IMR-90 (cell line): ENCODE data around the gene GRK5.
A peak's percentile ranks its signal among the peaks of the same experiment; 100 is the strongest.

Source experiments
- BHLHE40 ChIP-seq: fragments of 150-350 bp; IDR thresholded peaks from 2 replicates; pipeline ENCODE4 v1.6.1; 2016; ENCODE audit warnings: mild to moderate bottlenecking, low read depth, low read length
- CEBPB ChIP-seq: IDR thresholded peaks from 2 replicates; pipeline ENCODE4 v1.6.1; 2012; ENCODE audit warnings: low read depth, low read length, improper control_type of control experiment
- CHD1 ChIP-seq: IDR thresholded peaks from 2 replicates; pipeline ENCODE4 v1.6.1; 2012; ENCODE audit warnings: low read depth, low read length, improper control_type of control experiment
- MXI1 ChIP-seq: IDR thresholded peaks from 2 replicates; pipeline ENCODE4 v1.6.1; 2012; ENCODE audit warnings: low read depth, mild to moderate bottlenecking, low read length, moderate library complexity, borderline replicate concordance
- POLR2A ChIP-seq: IDR thresholded peaks from 2 replicates; pipeline ENCODE4 v1.6.1; 2012; ENCODE audit warnings: mild to moderate bottlenecking, low read depth, low read length
- RAD21 ChIP-seq: IDR thresholded peaks from 2 replicates; pipeline ENCODE4 v1.6.1; 2012; ENCODE audit warnings: low read length, improper control_type of control experiment
- TF ChIP-seq, protein P1 (sequence below): conservative IDR thresholded peaks from 2 replicates; pipeline ENCODE4 v1.5.1; 2012; ENCODE audit warnings: mild to moderate bottlenecking, low read depth, low read length, improper control_type of control experiment

DNA sequence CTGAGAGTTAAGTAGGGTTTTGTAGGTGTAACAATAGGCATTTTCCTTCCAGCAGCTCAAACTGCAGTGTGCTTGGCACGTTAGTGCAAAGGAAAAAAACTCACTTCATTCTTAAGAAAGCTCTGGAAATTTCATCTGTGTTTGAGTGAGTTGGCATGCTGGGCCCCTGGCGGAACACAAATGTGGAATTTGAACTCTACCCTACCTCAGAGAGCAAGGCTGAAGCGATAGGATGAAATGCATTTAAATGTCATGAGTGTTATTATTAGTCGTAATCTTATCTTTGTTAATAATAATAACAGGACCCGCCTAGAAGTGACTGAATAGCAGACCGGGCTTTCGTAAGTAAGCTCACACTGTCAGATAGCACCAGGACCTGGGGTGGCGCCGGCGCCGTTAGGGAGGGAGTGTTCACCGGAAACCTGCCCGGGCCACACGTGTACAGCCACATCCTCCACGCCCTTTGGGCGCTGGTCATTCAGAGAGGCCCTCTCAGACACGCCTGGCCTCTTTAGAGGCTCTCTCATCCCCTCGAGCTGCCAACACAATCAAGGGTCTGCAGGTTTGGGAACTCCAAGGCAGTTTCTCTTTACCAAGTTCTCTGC lies 63.5 kb downstream of the GRK5 start:
- TF ChIP-seq, protein P1, sequence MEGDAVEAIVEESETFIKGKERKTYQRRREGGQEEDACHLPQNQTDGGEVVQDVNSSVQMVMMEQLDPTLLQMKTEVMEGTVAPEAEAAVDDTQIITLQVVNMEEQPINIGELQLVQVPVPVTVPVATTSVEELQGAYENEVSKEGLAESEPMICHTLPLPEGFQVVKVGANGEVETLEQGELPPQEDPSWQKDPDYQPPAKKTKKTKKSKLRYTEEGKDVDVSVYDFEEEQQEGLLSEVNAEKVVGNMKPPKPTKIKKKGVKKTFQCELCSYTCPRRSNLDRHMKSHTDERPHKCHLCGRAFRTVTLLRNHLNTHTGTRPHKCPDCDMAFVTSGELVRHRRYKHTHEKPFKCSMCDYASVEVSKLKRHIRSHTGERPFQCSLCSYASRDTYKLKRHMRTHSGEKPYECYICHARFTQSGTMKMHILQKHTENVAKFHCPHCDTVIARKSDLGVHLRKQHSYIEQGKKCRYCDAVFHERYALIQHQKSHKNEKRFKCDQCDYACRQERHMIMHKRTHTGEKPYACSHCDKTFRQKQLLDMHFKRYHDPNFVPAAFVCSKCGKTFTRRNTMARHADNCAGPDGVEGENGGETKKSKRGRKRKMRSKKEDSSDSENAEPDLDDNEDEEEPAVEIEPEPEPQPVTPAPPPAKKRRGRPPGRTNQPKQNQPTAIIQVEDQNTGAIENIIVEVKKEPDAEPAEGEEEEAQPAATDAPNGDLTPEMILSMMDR: no peak
- TF ChIP-seq POLR2A (peak; percentile 14; the same call in 1 of the 2 replicates), BHLHE40 (0 out of 2 replicates have a peak, but pooled peaks have one; percentile 36), CEBPB (no peak), MXI1 (no peak; the same call in 1 of the 2 replicates), RAD21 (no peak), CHD1 (no peak)
